B cell (primary cell): ENCODE results near the gene ZDHHC14. TPM values are rescaled to one million over a fixed set of nuclear protein-coding genes. Genes with fewer than 3 reads are reported as not detected.

Experiments
- ATAC-seq: fragments of 200-7000 bp; cut with Tn5 transposase; one replicate; pipeline ENCODE4 v1.10.0; 2021; ENCODE audit warnings: low read depth, mild to moderate bottlenecking, moderate number of reproducible peaks, moderate library complexity
- CTCF ChIA-PET: fragments of 350-600 bp; sonication (Branson Sonifier 250); formaldehyde crosslinking; loops from one replicate; lab custom pipeline; 2021; ENCODE audit warnings: antibody characterized with exemption, inconsistent platforms; lab: Charles Lee
- POLR2A ChIA-PET: fragments of 350-600 bp; sonication (Branson Sonifier 250); formaldehyde crosslinking; loops from one replicate; lab custom pipeline; 2021; ENCODE audit warnings: antibody characterized with exemption; lab: Charles Lee
- DNase-seq: peaks from one replicate; pipeline ENCODE4 v3.0.0; 2013
- H2AFZ ChIP-seq: 2 replicates; pipeline ENCODE4 v1.6.1; 2012; ENCODE audit warnings: mild to moderate bottlenecking, low read depth, low read length; ENCODE audit not compliant: insufficient read depth, poor library complexity, severe bottlenecking
- H3K27ac ChIP-seq, 2 donors: 1 replicate in 1 of 2; 2 replicates in 1 of 2; pipeline ENCODE4 v1.5.1; 2012 to 2013; ENCODE audit warnings: low read length in 2 of 2, mild to moderate bottlenecking in 2 of 2, moderate library complexity in 1 of 2
- H3K27me3 ChIP-seq, 4 experiments: fragments of 200-600 bp in 1 of 4; sonication (generic) in 1 of 4; replicated peaks in 1 of 4; 1 replicate in 2 of 4; 2 replicates in 2 of 4; pipeline versions ENCODE4 v1.6.1 to v1.7.0; 2013 to 2016; ENCODE audit warnings: low read length in 3 of 4, mild to moderate bottlenecking in 2 of 4, mixed read lengths in 1 of 4, moderate library complexity in 1 of 4; ENCODE audit not compliant: insufficient read depth in 4 of 4, control insufficient read depth in 3 of 4; ENCODE audit errors: control extremely low read depth in 1 of 4
- H3K36me3 ChIP-seq, 2 experiments: replicated peaks in 1 of 2; 1 replicate in 1 of 2; 2 replicates in 1 of 2; pipeline versions ENCODE4 v1.6.1 to v1.7.1; 2013; ENCODE audit warnings: low read length in 1 of 2; ENCODE audit not compliant: insufficient read depth in 2 of 2, control insufficient read depth in 1 of 2; ENCODE audit errors: control extremely low read depth in 1 of 2, extremely low read depth in 1 of 2
- H3K4me1 ChIP-seq, 2 donors: fragments of 200-600 bp in 1 of 2; sonication (generic) in 1 of 2; 1 replicate in 1 of 2; 2 replicates in 1 of 2; pipeline versions ENCODE4 v1.5.1 to v1.6.1; 2013 to 2017; ENCODE audit warnings: low read length in 2 of 2; ENCODE audit not compliant: control insufficient read depth in 2 of 2, insufficient read depth in 2 of 2
- H3K4me2 ChIP-seq: replicated peaks from 2 replicates; pipeline ENCODE3; 2012; ENCODE audit warnings: mild to moderate bottlenecking, low read depth, low read length; ENCODE audit not compliant: poor library complexity, severe bottlenecking
- H3K4me3 ChIP-seq, 5 experiments: fragments of 200-600 bp in 1 of 5; sonication (generic) in 1 of 5; 1 replicate in 3 of 5; 2 replicates in 2 of 5; pipeline versions ENCODE4 v1.5.1 to v1.7.0; 2011 to 2016; ENCODE audit warnings: low read length in 4 of 5, mild to moderate bottlenecking in 4 of 5, low read depth in 2 of 5, control low read depth in 1 of 5, moderate library complexity in 1 of 5; ENCODE audit not compliant: insufficient read depth in 1 of 5; ENCODE audit errors: control extremely low read depth in 1 of 5, extremely low read depth in 1 of 5
- H3K79me2 ChIP-seq: fragments of 200-600 bp; sonication (generic); one replicate; pipeline ENCODE4 v1.6.0; 2016; ENCODE audit warnings: low read length; ENCODE audit not compliant: control insufficient read depth, insufficient read depth
- H3K9ac ChIP-seq: fragments of 200-600 bp; sonication (generic); 2 replicates; pipeline ENCODE4 v1.6.1; 2017; ENCODE audit warnings: mild to moderate bottlenecking, low read length, moderate library complexity
- H3K9me3 ChIP-seq, 3 donors: one replicate each; pipeline versions ENCODE4 v1.6.1 to v1.7.1; 2013; ENCODE audit warnings: low read length in 2 of 3; ENCODE audit not compliant: control insufficient read depth in 2 of 3, insufficient read depth in 1 of 3; ENCODE audit errors: control extremely low read depth in 1 of 3
- H4K20me1 ChIP-seq: 2 replicates; pipeline ENCODE4 v1.6.0; 2012; ENCODE audit warnings: mild to moderate bottlenecking, low read length; ENCODE audit not compliant: insufficient read depth, control insufficient read depth, poor library complexity, severe bottlenecking
- H3K27ac Mint-ChIP-seq: one replicate; pipeline ENCODE4 v1.8.0; 2021; ENCODE audit warnings: mixed read lengths
- H3K27me3 Mint-ChIP-seq: one replicate; pipeline ENCODE4 v1.8.0; 2021; ENCODE audit warnings: mixed read lengths
- H3K4me1 Mint-ChIP-seq: one replicate; pipeline ENCODE4 v1.8.0; 2021; ENCODE audit warnings: mixed read lengths
- H3K4me3 Mint-ChIP-seq: one replicate; pipeline ENCODE4 v1.8.0; 2021; ENCODE audit warnings: mixed read lengths
- H3K9me3 Mint-ChIP-seq: one replicate; pipeline ENCODE4 v1.8.0; 2022; ENCODE audit warnings: mixed read lengths; ENCODE audit not compliant: insufficient read depth
- EZH2 ChIP-seq: IDR thresholded peaks from 2 replicates; pipeline ENCODE4 v1.6.1; 2012; ENCODE audit warnings: borderline replicate concordance, low read depth, mild to moderate bottlenecking, moderate library complexity, low read length; ENCODE audit not compliant: insufficient read depth, poor library complexity, severe bottlenecking
- whole genome bisulfite sequencing: methylation state at CpG from one replicate; pipeline ENCODE4 v1.1.5; 2013; ENCODE audit warnings: missing lambda C conversion rate; ENCODE audit not compliant: insufficient coverage; 5-methylcytosine and 5-hydroxymethylcytosine counted together
- intact Hi-C: fragments of 100-400 bp; cut with micrococcal nuclease; formaldehyde crosslinking; loops from one replicate; pipeline ENCODE4 v1.10.0; 2022
- polyA plus RNA-seq: library from polyadenylated mRNA; depleted of rRNA; stranded (reverse); fragments of >200 nt; gene quantifications from 2 replicates; pipeline ENCODE4 v1.2.3, GENCODE V29; 2012
- total RNA-seq, 2 donors: library from RNA; stranded (reverse); fragments of 120-200 nt in 1 of 2; gene quantifications; 1 replicate in 1 of 2; 2 replicates in 1 of 2; pipeline versions ENCODE4 v1.2.3 to v1.2.4, GENCODE V29; 2013 to 2022
- TF ChIP-seq, protein P1 (sequence below): fragments of 200-600 bp; IDR thresholded peaks from one replicate; pipeline ENCODE4 v1.8.0; 2022; ENCODE audit warnings: antibody characterized with exemption, mild to moderate bottlenecking

ZDHHC14 gene
- total and polyA plus RNA-seq, 2 donors (not counting 1 experiment from before 2014, with no cell fraction given): 8.8 to 50.4 TPM

DNA sequence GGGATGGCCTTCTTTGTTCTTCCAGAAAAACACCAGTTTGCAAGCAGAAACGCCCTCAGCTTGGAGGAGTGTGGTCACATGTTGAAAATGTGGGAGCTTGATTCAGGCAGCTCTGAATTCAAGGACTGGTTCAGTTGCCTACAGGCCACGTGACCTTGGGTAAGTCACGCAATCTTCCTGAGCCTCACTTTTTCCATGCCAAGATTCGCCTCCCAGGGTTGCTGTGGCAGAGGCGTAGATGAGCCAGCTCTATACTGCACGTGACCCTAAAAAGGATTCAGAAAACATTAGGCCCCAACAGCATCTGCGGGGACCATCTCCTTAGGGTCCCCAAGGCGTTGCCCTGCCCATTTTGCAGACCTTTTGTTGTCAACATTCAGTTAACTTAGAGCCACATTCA lies 330.1 kb downstream of the ZDHHC14 start:
- Histone ChIP-seq H3K79me2 (no peaks in the 10 kb centered on the region), H3K9me3 (no peaks in the 10 kb centered on the region), H3K27ac (no peak overlapping the region), H3K4me1 (no peaks in the 10 kb centered on the region), H4K20me1 (no peaks in the 10 kb centered on the region), H3K4me3 (no peak overlapping the region), H3K36me3 (no peaks in the 10 kb centered on the region), H2AFZ (no peak overlapping the region), H3K9ac (no peak overlapping the region), H3K4me2 (no peak overlapping the region), H3K27me3 (peaks cover 0 to 7% (median 0%) of the 10 kb centered on the region in 4 experiments)
- Mint-ChIP-seq H3K9me3 (no peaks in the 10 kb centered on the region), H3K27me3 (peaks cover 5% of the 10 kb centered on the region), H3K4me1 (no peaks in the 10 kb centered on the region), H3K4me3 (no peak overlapping the region), H3K27ac (no peak overlapping the region)
- WGBS: 93% methylated on average over 8 of the region's 8 CpGs
- CTCF ChIA-PET: no interaction called here
- ATAC-seq (no peak), DNase-seq (no peak)
- POLR2A ChIA-PET: no interaction called here
- intact Hi-C loops: no loop called here
- no peak for TF ChIP-seq EZH2
- TF ChIP-seq, protein P1, sequence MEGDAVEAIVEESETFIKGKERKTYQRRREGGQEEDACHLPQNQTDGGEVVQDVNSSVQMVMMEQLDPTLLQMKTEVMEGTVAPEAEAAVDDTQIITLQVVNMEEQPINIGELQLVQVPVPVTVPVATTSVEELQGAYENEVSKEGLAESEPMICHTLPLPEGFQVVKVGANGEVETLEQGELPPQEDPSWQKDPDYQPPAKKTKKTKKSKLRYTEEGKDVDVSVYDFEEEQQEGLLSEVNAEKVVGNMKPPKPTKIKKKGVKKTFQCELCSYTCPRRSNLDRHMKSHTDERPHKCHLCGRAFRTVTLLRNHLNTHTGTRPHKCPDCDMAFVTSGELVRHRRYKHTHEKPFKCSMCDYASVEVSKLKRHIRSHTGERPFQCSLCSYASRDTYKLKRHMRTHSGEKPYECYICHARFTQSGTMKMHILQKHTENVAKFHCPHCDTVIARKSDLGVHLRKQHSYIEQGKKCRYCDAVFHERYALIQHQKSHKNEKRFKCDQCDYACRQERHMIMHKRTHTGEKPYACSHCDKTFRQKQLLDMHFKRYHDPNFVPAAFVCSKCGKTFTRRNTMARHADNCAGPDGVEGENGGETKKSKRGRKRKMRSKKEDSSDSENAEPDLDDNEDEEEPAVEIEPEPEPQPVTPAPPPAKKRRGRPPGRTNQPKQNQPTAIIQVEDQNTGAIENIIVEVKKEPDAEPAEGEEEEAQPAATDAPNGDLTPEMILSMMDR: no peak

DNA sequence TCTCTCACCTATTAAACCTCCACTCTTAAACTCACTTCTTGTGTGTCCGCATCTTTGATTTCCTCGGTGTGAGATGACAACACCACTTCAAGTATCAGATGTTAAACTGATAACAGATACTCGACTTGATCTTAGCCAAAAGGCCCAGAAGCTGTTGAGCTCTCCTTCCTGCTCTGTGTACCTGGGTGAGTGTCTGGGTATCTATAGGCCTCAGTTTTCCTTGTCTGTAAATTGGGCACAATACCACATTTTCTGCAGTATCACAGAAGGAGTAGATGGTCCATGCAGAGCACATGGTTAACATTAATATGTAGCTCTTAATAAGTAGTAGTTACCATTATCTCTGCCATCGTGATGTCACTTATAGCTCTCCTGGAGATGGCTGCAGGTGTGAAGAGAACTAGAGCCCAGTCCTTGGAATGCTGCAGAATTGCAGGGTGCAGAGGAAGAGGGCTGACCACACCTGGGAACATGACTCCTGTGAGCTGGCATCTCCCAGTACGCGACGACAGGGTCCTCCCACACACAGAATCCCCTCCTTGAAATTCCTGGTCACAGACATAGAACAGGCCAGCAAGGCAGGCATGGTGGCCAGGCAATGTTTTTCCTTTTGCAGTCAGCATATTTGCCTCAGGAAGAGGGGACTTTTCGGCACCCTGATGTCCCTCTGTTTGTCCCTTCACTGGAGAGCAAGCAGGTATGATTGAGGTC lies 331.8 kb downstream of the ZDHHC14 start:
- Histone ChIP-seq H4K20me1 (no peaks in the 10 kb centered on the region), H3K79me2 (no peaks in the 10 kb centered on the region), H2AFZ (no peak overlapping the region), H3K9me3 (no peaks in the 10 kb centered on the region), H3K4me1 (no peaks in the 10 kb centered on the region), H3K27me3 (peaks cover 0 to 16% (median 0%) of the 10 kb centered on the region in 4 experiments), H3K4me3 (no peak overlapping the region), H3K9ac (no peak overlapping the region), H3K36me3 (no peaks in the 10 kb centered on the region), H3K4me2 (no peak overlapping the region), H3K27ac (no peak overlapping the region)
- H3K27ac Mint-ChIP-seq: no peak overlapping the region
- ATAC-seq (no peak), DNase-seq (no peak)
- intact Hi-C loops: no loop called here
- peaks cover 7% of the 10 kb centered on the region for H3K27me3 Mint-ChIP-seq
- 96% methylated on average over 8 of the region's 8 CpGs for WGBS
- TF ChIP-seq, protein P1: no peak
- TF ChIP-seq EZH2: no peak
- no peak overlapping the region for H3K4me3 Mint-ChIP-seq
- ChIA-PET POLR2A (no interaction called here), CTCF (no interaction called here)
- H3K4me1 Mint-ChIP-seq: no peaks in the 10 kb centered on the region
- H3K9me3 Mint-ChIP-seq: no peaks in the 10 kb centered on the region
